Loucy (cell line): ENCODE measurements around the gene LCOR.

Experiments used
- EZH2phosphoT487 ChIP-seq: fragments of 200-600 bp; IDR thresholded peaks from 2 replicates; pipeline ENCODE4 v1.6.1; 2018; ENCODE audit warnings: antibody characterized with exemption, mild to moderate bottlenecking, moderate library complexity, borderline replicate concordance
- TF ChIP-seq, protein P1 (sequence below): fragments of 200-600 bp; sonication (generic); conservative IDR thresholded peaks from 2 replicates; pipeline ENCODE4 v1.5.1; 2014; ENCODE audit warnings: mild to moderate bottlenecking, antibody characterized with exemption, low read length

DNA sequence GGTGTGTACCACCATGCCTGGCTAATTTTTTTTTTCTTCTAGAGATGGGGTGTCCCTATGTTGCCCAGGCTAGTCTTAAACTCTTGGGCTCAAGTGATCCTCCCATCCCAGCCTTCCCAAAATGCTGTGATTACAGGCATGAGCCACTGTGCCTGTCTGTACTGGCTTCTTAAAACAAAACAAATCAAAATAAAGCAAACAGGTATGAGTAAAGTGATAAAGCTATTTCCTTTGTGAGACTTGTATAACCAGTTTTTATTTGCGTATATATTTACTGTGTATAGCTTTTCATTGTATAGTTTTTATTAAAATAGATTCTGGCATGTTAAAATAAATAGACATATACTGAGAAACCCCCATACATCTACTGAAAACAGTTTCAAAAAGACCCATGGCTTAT lies 14.3 kb downstream of the LCOR start:
- TF ChIP-seq, protein P1, sequence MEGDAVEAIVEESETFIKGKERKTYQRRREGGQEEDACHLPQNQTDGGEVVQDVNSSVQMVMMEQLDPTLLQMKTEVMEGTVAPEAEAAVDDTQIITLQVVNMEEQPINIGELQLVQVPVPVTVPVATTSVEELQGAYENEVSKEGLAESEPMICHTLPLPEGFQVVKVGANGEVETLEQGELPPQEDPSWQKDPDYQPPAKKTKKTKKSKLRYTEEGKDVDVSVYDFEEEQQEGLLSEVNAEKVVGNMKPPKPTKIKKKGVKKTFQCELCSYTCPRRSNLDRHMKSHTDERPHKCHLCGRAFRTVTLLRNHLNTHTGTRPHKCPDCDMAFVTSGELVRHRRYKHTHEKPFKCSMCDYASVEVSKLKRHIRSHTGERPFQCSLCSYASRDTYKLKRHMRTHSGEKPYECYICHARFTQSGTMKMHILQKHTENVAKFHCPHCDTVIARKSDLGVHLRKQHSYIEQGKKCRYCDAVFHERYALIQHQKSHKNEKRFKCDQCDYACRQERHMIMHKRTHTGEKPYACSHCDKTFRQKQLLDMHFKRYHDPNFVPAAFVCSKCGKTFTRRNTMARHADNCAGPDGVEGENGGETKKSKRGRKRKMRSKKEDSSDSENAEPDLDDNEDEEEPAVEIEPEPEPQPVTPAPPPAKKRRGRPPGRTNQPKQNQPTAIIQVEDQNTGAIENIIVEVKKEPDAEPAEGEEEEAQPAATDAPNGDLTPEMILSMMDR: no peak
- no peak for TF ChIP-seq EZH2phosphoT487
